ENCODE measurements around the gene DNAJB8. TPM values are rescaled to one million over a fixed set of nuclear protein-coding genes. Genes with fewer than 3 reads are reported as not detected.
A peak's percentile ranks its signal among the peaks of the same experiment; 100 is the strongest.

Gene DNAJB8
- total and polyA plus RNA-seq, 3 experiments from 2014 or later, result not detected

DNA sequence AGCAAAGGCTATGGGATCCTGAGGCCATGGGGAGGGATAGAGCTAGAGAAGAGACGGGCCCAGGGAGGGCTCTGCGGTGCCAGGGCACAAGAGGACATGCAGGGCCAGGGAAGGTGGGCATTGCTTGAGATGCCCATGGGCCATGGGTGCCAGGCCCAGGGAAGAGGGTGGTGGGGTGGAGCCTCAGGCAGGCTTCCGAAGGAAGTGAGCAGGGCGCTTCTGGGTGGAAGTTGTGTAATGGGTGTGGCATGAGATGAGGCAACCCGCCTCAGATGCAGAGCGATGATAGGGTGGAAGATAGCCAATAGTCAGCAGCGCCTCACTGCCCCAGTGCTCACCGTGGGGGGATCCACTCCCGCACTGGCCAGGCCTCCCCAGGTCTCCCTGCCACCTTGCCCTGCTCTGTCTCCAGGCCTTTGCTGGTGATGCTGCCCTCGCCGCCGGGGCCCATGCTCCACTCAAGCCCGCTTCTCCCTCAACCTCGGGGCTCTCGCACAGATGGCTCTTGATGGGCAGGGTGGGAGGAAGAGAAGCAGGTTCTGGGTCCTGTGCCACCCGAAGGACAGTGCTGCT is 51.4 kb downstream of the DNAJB8 start:
- ChIA-PET POLR2A (no interaction called here), CTCF (no interaction called here)
- Histone ChIP-seq H3K27me3 (ENCODE audit: insufficient read depth, low read length, poor library complexity, severe bottlenecking) (no peaks in the 10 kb centered on the region), H3K4me1 (ENCODE audit: insufficient read depth, low read length) (no peaks in the 10 kb centered on the region), H3K9me3 (ENCODE audit: low read length) (no peaks in the 10 kb centered on the region), H3K36me3 (ENCODE audit: insufficient read depth, low read length) (no peaks in the 10 kb centered on the region), H3K27ac (ENCODE audit: low read depth, low read length) (peak overlapping the region; percentile 65), H3K4me3 (ENCODE audit: low read length) (no peak overlapping the region)
- Mint-ChIP-seq H3K36me3 (no peaks in the 10 kb centered on the region), H3K9me3 (no peaks in the 10 kb centered on the region), H3K4me3 (no peak overlapping the region), H3K27ac (no peak overlapping the region), H3K27me3 (no peaks in the 10 kb centered on the region), H3K4me1 (peaks cover 0 to 2% (median 0%) of the 10 kb centered on the region in 3 donors)
- no peak for DNase-seq

GRCh38 chr3:128413413-128414205 is 53.1 kb downstream of the DNAJB8 start:
- Mint-ChIP-seq H3K4me1 (peaks cover 0 to 2% (median 0%) of the 10 kb centered on the region in 3 donors), H3K9me3 (no peaks in the 10 kb centered on the region), H3K36me3 (no peaks in the 10 kb centered on the region), H3K4me3 (no peak overlapping the region), H3K27ac (no peak overlapping the region), H3K27me3 (no peaks in the 10 kb centered on the region)
- no peak for DNase-seq
- Histone ChIP-seq H3K4me3 (ENCODE audit: low read length) (no peak overlapping the region), H3K27ac (ENCODE audit: low read depth, low read length) (peak overlapping the region; percentile 24), H3K4me1 (ENCODE audit: insufficient read depth, low read length) (no peaks in the 10 kb centered on the region), H3K36me3 (ENCODE audit: insufficient read depth, low read length) (no peaks in the 10 kb centered on the region), H3K27me3 (ENCODE audit: insufficient read depth, low read length, poor library complexity, severe bottlenecking) (no peaks in the 10 kb centered on the region), H3K9me3 (ENCODE audit: low read length) (no peaks in the 10 kb centered on the region)
- ChIA-PET POLR2A (no interaction called here), CTCF (no interaction called here)

DNA sequence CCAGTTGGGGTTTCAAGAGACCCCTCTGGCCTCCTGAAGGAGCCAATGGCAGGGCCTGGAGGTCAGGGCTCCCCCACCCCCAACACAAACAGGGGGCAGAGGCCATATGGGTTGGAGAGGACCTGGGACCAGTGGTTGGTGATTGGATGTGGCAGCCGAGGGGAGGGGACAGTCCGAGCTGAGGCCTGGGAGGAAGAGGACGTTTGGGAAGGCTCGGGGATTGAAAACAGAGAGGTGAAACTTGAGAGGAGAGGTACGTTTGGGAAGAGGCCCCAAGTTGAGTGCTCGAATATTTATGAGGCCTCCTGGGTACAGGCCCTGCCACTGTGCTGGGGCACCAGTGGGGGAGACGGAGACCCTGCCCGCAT is 53.7 kb downstream of the DNAJB8 start:
- Mint-ChIP-seq H3K36me3 (peaks cover 0 to 2% (median 0%) of the 10 kb centered on the region in 3 donors), H3K4me3 (no peak overlapping the region), H3K9me3 (no peaks in the 10 kb centered on the region), H3K4me1 (peaks cover 0 to 2% (median 0%) of the 10 kb centered on the region in 3 donors), H3K27ac (peak overlapping the region in 1 of 8 donors; percentile 75), H3K27me3 (no peaks in the 10 kb centered on the region)
- ChIA-PET POLR2A (no interaction called here), CTCF (no interaction called here)
- H3K27me3 ChIP-seq (ENCODE audit: insufficient read depth, low read length, poor library complexity, severe bottlenecking), result no peaks in the 10 kb centered on the region
- H3K36me3 ChIP-seq (ENCODE audit: insufficient read depth, low read length), result no peaks in the 10 kb centered on the region
- DNase-seq, result no peak
- H3K27ac ChIP-seq (ENCODE audit: low read depth, low read length), result peak overlapping the region; percentile 24
- H3K4me1 ChIP-seq (ENCODE audit: insufficient read depth, low read length), result no peaks in the 10 kb centered on the region
- H3K9me3 ChIP-seq (ENCODE audit: low read length), result no peaks in the 10 kb centered on the region
- no peak overlapping the region for H3K4me3 ChIP-seq (ENCODE audit: low read length)

Other genes with a start within 250 kb of the DNAJB8 start
- gene GATA2, start 26.3 kb upstream of the DNAJB8 start, total RNA-seq, result not detected
- gene GATA2, start 26.3 kb upstream of the DNAJB8 start, polyA plus RNA-seq, result not detected
- 100 to 1,000 TPM; 188 to 194 TPM for gene RPN1, start 183.9 kb upstream of the DNAJB8 start, total RNA-seq
- 294 TPM for gene RPN1, start 183.9 kb upstream of the DNAJB8 start, polyA plus RNA-seq

Measured in CD8-positive, alpha-beta memory T cell (primary cell).